IMR-90 (cell line): ENCODE data around the gene SF3A2. TPM values are rescaled to one million over a fixed set of nuclear protein-coding genes. Genes with fewer than 3 reads are reported as not detected.
A peak's percentile ranks its signal among the peaks of the same experiment; 100 is the strongest.

Experiments used
- ATAC-seq: fragments of 200-7000 bp; cut with Tn5 transposase; 2 replicates; pipeline ENCODE4 v1.9.1; 2020; ENCODE audit warnings: low read depth, mild to moderate bottlenecking, moderate library complexity
- BruUV-seq: library from RNA; stranded (reverse); fragments of 400-500 nt; replicated peaks from 2 replicates; lab custom pipeline; 2021; lab: Mats Ljungman, UMichigan
- CTCF ChIA-PET: fragments of 300-600 bp; formaldehyde crosslinking; extraction: SDS; loops from one replicate; lab custom pipeline; 2021; ENCODE audit warnings: antibody characterized with exemption; lab: Yijun Ruan, JAX
- POLR2A ChIA-PET: fragments of 300-600 bp; sonication (Branson Sonifier 250); formaldehyde crosslinking; loops from one replicate; lab custom pipeline; 2022; ENCODE audit warnings: antibody characterized with exemption; ENCODE audit not compliant: unreplicated experiment; lab: Charles Lee
- DNase-seq: peaks from one replicate; pipeline ENCODE4 v3.0.0; 2013
- H2AFZ ChIP-seq: replicated peaks from 2 replicates; pipeline ENCODE3; 2013; ENCODE audit warnings: low read length, mild to moderate bottlenecking; ENCODE audit not compliant: poor library complexity
- H2AK5ac ChIP-seq: 2 replicates; pipeline ENCODE4 v1.6.1; 2013; ENCODE audit warnings: low read depth, low read length, inconsistent platforms
- H2AK9ac ChIP-seq: replicated peaks from 2 replicates; pipeline ENCODE3; 2013; ENCODE audit warnings: mild to moderate bottlenecking, low read depth, low read length, moderate library complexity; ENCODE audit not compliant: poor library complexity
- H2BK120ac ChIP-seq: 2 replicates; pipeline ENCODE4 v1.6.1; 2013; ENCODE audit warnings: low read depth, low read length, inconsistent platforms
- H2BK15ac ChIP-seq: 3 replicates; pipeline ENCODE4 v1.6.1; 2013; ENCODE audit warnings: low read depth, low read length, inconsistent platforms
- H2BK20ac ChIP-seq: 2 replicates; pipeline ENCODE4 v1.6.1; 2013; ENCODE audit warnings: low read depth, mild to moderate bottlenecking, inconsistent platforms, low read length, moderate library complexity
- H2BK5ac ChIP-seq: 2 replicates; pipeline ENCODE4 v1.6.1; 2013; ENCODE audit warnings: mild to moderate bottlenecking, low read depth, low read length, inconsistent platforms; ENCODE audit not compliant: poor library complexity, severe bottlenecking
- H3K14ac ChIP-seq: replicated peaks from 2 replicates; pipeline ENCODE4 v1.6.1; 2013; ENCODE audit warnings: low read depth, low read length, inconsistent platforms
- H3K18ac ChIP-seq: 2 replicates; pipeline ENCODE4 v1.6.1; 2013; ENCODE audit warnings: low read depth, low read length, control low read depth
- H3K23ac ChIP-seq: 2 replicates; pipeline ENCODE4 v1.6.1; 2013; ENCODE audit warnings: low read depth, low read length, inconsistent platforms
- H3K27ac ChIP-seq: 2 replicates; pipeline ENCODE4 v1.5.1; 2013; ENCODE audit warnings: mild to moderate bottlenecking, control low read depth, low read length; ENCODE audit not compliant: insufficient read depth
- H3K27me3 ChIP-seq: 2 replicates; pipeline ENCODE4 v1.6.1; 2013; ENCODE audit warnings: low read length; ENCODE audit not compliant: control insufficient read depth, insufficient read depth
- H3K36me3 ChIP-seq: 2 replicates; pipeline ENCODE4 v1.6.1; 2013; ENCODE audit warnings: low read length, mixed read lengths; ENCODE audit not compliant: control insufficient read depth, insufficient read depth
- H3K4ac ChIP-seq: 2 replicates; pipeline ENCODE4 v1.6.1; 2013; ENCODE audit warnings: low read depth, low read length, inconsistent platforms
- H3K4me1 ChIP-seq: 2 replicates; pipeline ENCODE4 v1.6.1; 2013; ENCODE audit warnings: low read length, mixed read lengths; ENCODE audit not compliant: control insufficient read depth, insufficient read depth
- H3K4me2 ChIP-seq: 2 replicates; pipeline ENCODE4 v1.6.1; 2013; ENCODE audit warnings: low read depth, mild to moderate bottlenecking, control low read depth, low read length, moderate library complexity
- H3K4me3 ChIP-seq: 2 replicates; pipeline ENCODE4 v1.5.1; 2013; ENCODE audit warnings: low read depth, mild to moderate bottlenecking, control low read depth, low read length, moderate library complexity; ENCODE audit not compliant: insufficient read depth
- H3K56ac ChIP-seq: 2 replicates; pipeline ENCODE4 v1.6.1; 2013; ENCODE audit warnings: low read length, inconsistent platforms; ENCODE audit not compliant: insufficient read depth; ENCODE audit errors: extremely low read depth
- H3K79me1 ChIP-seq, 2 experiments: 2 replicates each; pipeline ENCODE4 v1.6.1; 2013; ENCODE audit warnings: low read length in 2 of 2, inconsistent platforms in 1 of 2, low read depth in 1 of 2
- H3K9ac ChIP-seq: 2 replicates; pipeline ENCODE4 v1.6.1; 2013; ENCODE audit warnings: low read depth, low read length, control low read depth
- H3K9me1 ChIP-seq: 2 replicates; pipeline ENCODE4 v1.6.1; 2013; ENCODE audit warnings: low read length, inconsistent platforms; ENCODE audit not compliant: insufficient read depth
- H3K9me3 ChIP-seq: 2 replicates; pipeline ENCODE4 v1.6.1; 2013; ENCODE audit warnings: low read length; ENCODE audit not compliant: control insufficient read depth, insufficient read depth
- H4K20me1 ChIP-seq: 2 replicates; pipeline ENCODE4 v1.6.1; 2013; ENCODE audit warnings: low read length, inconsistent platforms; ENCODE audit not compliant: insufficient read depth
- H4K5ac ChIP-seq: 2 replicates; pipeline ENCODE4 v1.6.1; 2013; ENCODE audit warnings: mild to moderate bottlenecking, low read depth, low read length, control low read depth
- H4K8ac ChIP-seq, 2 experiments: 2 replicates each; pipeline ENCODE4 v1.6.1; 2013; ENCODE audit warnings: low read depth in 2 of 2, low read length in 2 of 2, control low read depth in 1 of 2, inconsistent platforms in 1 of 2
- H4K91ac ChIP-seq: 2 replicates; pipeline ENCODE4 v1.6.1; 2013; ENCODE audit warnings: low read depth, low read length, inconsistent platforms; ENCODE audit not compliant: insufficient read depth
- BHLHE40 ChIP-seq: fragments of 150-350 bp; IDR thresholded peaks from 2 replicates; pipeline ENCODE4 v1.6.1; 2016; ENCODE audit warnings: mild to moderate bottlenecking, low read depth, low read length
- CEBPB ChIP-seq: IDR thresholded peaks from 2 replicates; pipeline ENCODE4 v1.6.1; 2012; ENCODE audit warnings: low read depth, low read length, improper control_type of control experiment
- CHD1 ChIP-seq: IDR thresholded peaks from 2 replicates; pipeline ENCODE4 v1.6.1; 2012; ENCODE audit warnings: low read depth, low read length, improper control_type of control experiment
- ELK1 ChIP-seq: fragments of 150-350 bp; IDR thresholded peaks from 2 replicates; pipeline ENCODE4 v1.6.1; 2016; ENCODE audit warnings: low read depth, mild to moderate bottlenecking, low read length, moderate library complexity, borderline replicate concordance
- FOS ChIP-seq: fragments of 150-350 bp; IDR thresholded peaks from 2 replicates; pipeline ENCODE4 v1.6.1; 2016; ENCODE audit warnings: low read depth, low read length
- MAFK ChIP-seq: IDR thresholded peaks from 2 replicates; pipeline ENCODE4 v1.6.1; 2012; ENCODE audit warnings: low read depth, low read length, improper control_type of control experiment
- MAZ ChIP-seq: IDR thresholded peaks from 2 replicates; pipeline ENCODE4 v1.6.1; 2012; ENCODE audit warnings: low read depth, mild to moderate bottlenecking, low read length, improper control_type of control experiment, moderate library complexity, borderline replicate concordance
- MXI1 ChIP-seq: IDR thresholded peaks from 2 replicates; pipeline ENCODE4 v1.6.1; 2012; ENCODE audit warnings: low read depth, mild to moderate bottlenecking, low read length, moderate library complexity, borderline replicate concordance
- NFE2L2 ChIP-seq: fragments of 150-350 bp; IDR thresholded peaks from 2 replicates; pipeline ENCODE4 v1.6.1; 2016; ENCODE audit warnings: low read depth, mild to moderate bottlenecking, low read length
- POLR2A ChIP-seq: IDR thresholded peaks from 2 replicates; pipeline ENCODE4 v1.6.1; 2012; ENCODE audit warnings: mild to moderate bottlenecking, low read depth, low read length
- RAD21 ChIP-seq: IDR thresholded peaks from 2 replicates; pipeline ENCODE4 v1.6.1; 2012; ENCODE audit warnings: low read length, improper control_type of control experiment
- RCOR1 ChIP-seq: IDR thresholded peaks from 2 replicates; pipeline ENCODE4 v1.6.1; 2012; ENCODE audit warnings: mild to moderate bottlenecking, low read length, improper control_type of control experiment; ENCODE audit not compliant: insufficient replicate concordance
- RFX5 ChIP-seq: IDR thresholded peaks from 2 replicates; pipeline ENCODE4 v1.8.0; 2012; ENCODE audit warnings: low read depth, mild to moderate bottlenecking, low read length, moderate library complexity
- USF2 ChIP-seq: fragments of 150-350 bp; IDR thresholded peaks from 2 replicates; pipeline ENCODE4 v1.6.1; 2017; ENCODE audit warnings: mild to moderate bottlenecking, antibody characterized with exemption, low read length, low read depth
- WGBS, 2 experiments: methylation state at CpG; one replicate each; pipeline versions ENCODE4 v1.1.5 to v1.1.7; 2013; ENCODE audit warnings: missing lambda C conversion rate in 2 of 2; ENCODE audit not compliant: insufficient read length in 1 of 2; ENCODE audit errors: extremely low coverage in 2 of 2; 5-methylcytosine and 5-hydroxymethylcytosine counted together
- dilution Hi-C: fragments of 300-500 bp; cut with HindIII; formaldehyde crosslinking; loops from one replicate; pipeline ENCODE4 v1.14.3; 2018; ENCODE audit warnings: low sequenced_read_pairs; ENCODE audit not compliant: unreplicated experiment
- in situ Hi-C: fragments of 300-500 bp; cut with MboI; formaldehyde crosslinking; loops from 3 replicates; pipeline ENCODE4 v1.14.3; 2019; ENCODE audit warnings: low sequenced_read_pairs, inconsistent platforms, mixed read lengths
- intact Hi-C: fragments of 100-400 bp; cut with micrococcal nuclease; formaldehyde crosslinking; loops from 2 replicates; pipeline ENCODE4 v1.10.0; 2022
- polyA plus RNA-seq, 3 experiments: library from polyadenylated mRNA; depleted of rRNA; stranded (reverse); fragments of >200 nt; gene quantifications; 2 replicates each; pipeline ENCODE4 v1.2.3, GENCODE V29; 2012; ENCODE audit warnings: low replicate concordance in 1 of 3
- total RNA-seq: library from RNA; depleted of rRNA; stranded (reverse); fragments of >200 nt; gene quantifications from 2 replicates; pipeline ENCODE4 v1.2.3, GENCODE V29; 2012
- TF ChIP-seq, protein P1 (sequence below): conservative IDR thresholded peaks from 2 replicates; pipeline ENCODE4 v1.5.1; 2012; ENCODE audit warnings: mild to moderate bottlenecking, low read depth, low read length, improper control_type of control experiment

SF3A2 gene
- total and polyA plus RNA-seq, 2 of the 4 experiments (the other 2 are of a cell fraction), result 4.8 to 34.5 TPM

DNA sequence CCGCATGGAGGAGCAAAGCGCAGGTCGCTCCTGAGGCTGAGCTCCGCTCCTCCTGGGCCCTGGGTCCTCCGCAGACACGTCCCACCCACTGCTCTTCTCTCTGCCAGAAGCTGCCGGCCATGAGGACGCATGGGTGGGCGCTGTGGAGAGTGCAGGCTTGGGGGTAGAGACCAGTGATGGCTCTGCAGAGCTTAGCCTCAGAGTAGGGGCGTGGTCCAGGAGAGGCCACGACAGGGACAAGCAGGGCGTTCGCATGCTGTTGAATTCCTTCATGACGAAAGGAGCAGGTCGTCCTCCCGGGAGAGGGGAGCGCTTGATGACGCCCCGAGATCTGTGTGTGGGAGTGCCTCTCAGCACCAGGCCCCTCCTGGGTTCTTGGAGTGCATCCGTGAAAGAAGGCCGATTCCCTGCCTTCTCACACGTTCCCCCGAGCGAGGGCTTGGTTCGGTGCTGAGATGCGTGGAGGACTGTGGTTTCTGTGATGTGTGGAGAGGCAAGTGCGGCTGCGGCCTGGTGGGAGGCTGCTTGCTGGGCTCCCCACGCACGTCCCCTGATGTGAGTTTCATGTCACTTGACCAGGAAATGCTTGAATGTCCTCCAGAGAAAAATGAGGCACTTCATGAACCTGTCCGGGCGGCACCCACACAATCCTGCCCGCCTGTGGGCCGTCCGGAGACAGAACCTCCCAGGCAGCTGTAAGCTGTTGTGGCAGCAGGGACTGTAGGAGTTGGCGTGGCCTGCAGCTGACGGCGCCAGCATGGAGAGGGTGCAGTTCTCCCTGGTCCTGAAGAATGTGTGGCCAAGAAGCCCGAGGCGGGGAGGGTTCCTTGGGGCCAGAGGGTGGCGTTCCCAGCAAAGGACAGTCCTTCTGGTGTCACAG is 4.5 kb downstream of the SF3A2 start:
- Histone ChIP-seq H4K91ac (no peak overlapping the region), H3K23ac (peak overlapping the region; percentile 86; the same call in 1 of the 2 replicates), H2BK5ac (no peak overlapping the region), H2AFZ (no peak overlapping the region), H2BK20ac (no peak overlapping the region), H4K5ac (no peak overlapping the region), H3K56ac (no peak overlapping the region), H3K4me1 (peaks cover 19% of the 10 kb centered on the region), H3K4me3 (no peak overlapping the region), H2BK15ac (no peak overlapping the region), H3K4me2 (no peak overlapping the region; the same call in 1 of the 2 replicates), H2AK9ac (peak overlapping the region; percentile 92), H3K9me1 (peaks cover 13% of the 10 kb centered on the region), H3K4ac (no peak overlapping the region), H3K27ac (no peak overlapping the region), H3K79me1 (peaks cover 4 to 63% of the 10 kb centered on the region in 2 experiments; a peak in 2 of 4 replicates), H3K9ac (no peak overlapping the region), H4K20me1 (peaks cover 80% of the 10 kb centered on the region), H3K9me3 (no peaks in the 10 kb centered on the region), H3K18ac (no peak overlapping the region), H4K8ac (no peak overlapping the region), H2AK5ac (0 out of 2 replicates have a peak overlapping the region, but pooled peaks have one; percentile 23), H3K36me3 (peaks cover 37% of the 10 kb centered on the region), H3K27me3 (no peaks in the 10 kb centered on the region), H3K14ac (no peak overlapping the region), H2BK120ac (no peak overlapping the region)
- DNase-seq (no peak), ATAC-seq (no peak)
- in situ Hi-C loops (no loop called here), intact Hi-C loops (no loop called here), dilution Hi-C loops (no loop called here)
- WGBS, 2 experiments, result 90% methylated on average over 20 of the region's 41 CpGs; no CpG with 5 or more reads in 1 of the 2 experiments
- ChIA-PET CTCF (no interaction called here), POLR2A (no interaction called here)
- BruUV-seq, result no TSS peak
- TF ChIP-seq MAFK (no peak), ELK1 (no peak), CHD1 (no peak), NFE2L2 (no peak), CEBPB (no peak), RAD21 (no peak), RFX5 (no peak), MAZ (no peak), RCOR1 (no peak), POLR2A (no peak), USF2 (no peak), MXI1 (no peak), FOS (no peak), BHLHE40 (no peak)
- TF ChIP-seq, protein P1, sequence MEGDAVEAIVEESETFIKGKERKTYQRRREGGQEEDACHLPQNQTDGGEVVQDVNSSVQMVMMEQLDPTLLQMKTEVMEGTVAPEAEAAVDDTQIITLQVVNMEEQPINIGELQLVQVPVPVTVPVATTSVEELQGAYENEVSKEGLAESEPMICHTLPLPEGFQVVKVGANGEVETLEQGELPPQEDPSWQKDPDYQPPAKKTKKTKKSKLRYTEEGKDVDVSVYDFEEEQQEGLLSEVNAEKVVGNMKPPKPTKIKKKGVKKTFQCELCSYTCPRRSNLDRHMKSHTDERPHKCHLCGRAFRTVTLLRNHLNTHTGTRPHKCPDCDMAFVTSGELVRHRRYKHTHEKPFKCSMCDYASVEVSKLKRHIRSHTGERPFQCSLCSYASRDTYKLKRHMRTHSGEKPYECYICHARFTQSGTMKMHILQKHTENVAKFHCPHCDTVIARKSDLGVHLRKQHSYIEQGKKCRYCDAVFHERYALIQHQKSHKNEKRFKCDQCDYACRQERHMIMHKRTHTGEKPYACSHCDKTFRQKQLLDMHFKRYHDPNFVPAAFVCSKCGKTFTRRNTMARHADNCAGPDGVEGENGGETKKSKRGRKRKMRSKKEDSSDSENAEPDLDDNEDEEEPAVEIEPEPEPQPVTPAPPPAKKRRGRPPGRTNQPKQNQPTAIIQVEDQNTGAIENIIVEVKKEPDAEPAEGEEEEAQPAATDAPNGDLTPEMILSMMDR, result no peak
